Measurements from ENCODE around the gene PRKAG3. TPM values are rescaled to one million over a fixed set of nuclear protein-coding genes. Genes with fewer than 3 reads are reported as not detected.

Gene PRKAG3
- total and polyA plus RNA-seq, 2 donors (not counting 1 experiment from before 2014, with no cell fraction given) = not detected

- Histone ChIP-seq H3K4me1 (ENCODE audit: control insufficient read depth in 2 of 2, insufficient read depth in 2 of 2, low read length in 2 of 2) (peaks cover 19 to 24% of the 10 kb centered on the region in 2 donors), H2AFZ (ENCODE audit: insufficient read depth, low read depth, low read length, poor library complexity, severe bottlenecking) (no peak overlapping the region), H3K79me2 (ENCODE audit: control insufficient read depth, insufficient read depth, low read length) (no peaks in the 10 kb centered on the region), H3K27ac (ENCODE audit: low read length in 2 of 2) (no peak overlapping the region), H3K9ac (ENCODE audit: low read length) (no peak overlapping the region), H3K4me3 (ENCODE audit: control extremely low read depth in 1 of 5, extremely low read depth in 1 of 5, insufficient read depth in 1 of 5, low read depth in 2 of 5, low read length in 4 of 5) (no peak overlapping the region), H3K4me2 (replicated peaks; ENCODE audit: low read depth, low read length, poor library complexity, severe bottlenecking) (no peak overlapping the region), H3K27me3 (replicated peaks in 1 of 4; ENCODE audit: control extremely low read depth in 1 of 4, control insufficient read depth in 3 of 4, insufficient read depth in 4 of 4, low read length in 3 of 4) (peaks cover 0 to 77% (median 41%) of the 10 kb centered on the region in 4 experiments), H4K20me1 (ENCODE audit: control insufficient read depth, insufficient read depth, low read length, poor library complexity, severe bottlenecking) (no peaks in the 10 kb centered on the region), H3K9me3 (ENCODE audit: control extremely low read depth in 1 of 3, control insufficient read depth in 2 of 3, insufficient read depth in 1 of 3, low read length in 2 of 3) (peaks cover 0 to 12% (median 0%) of the 10 kb centered on the region in 3 donors), H3K36me3 (replicated peaks in 1 of 2; ENCODE audit: control extremely low read depth in 1 of 2, control insufficient read depth in 1 of 2, extremely low read depth in 1 of 2, insufficient read depth in 2 of 2, low read length in 1 of 2) (no peaks in the 10 kb centered on the region)
- Mint-ChIP-seq H3K4me3 (no peak overlapping the region), H3K4me1 (peaks cover 13% of the 10 kb centered on the region), H3K9me3 (ENCODE audit: insufficient read depth) (no peaks in the 10 kb centered on the region), H3K27me3 (peaks cover 74% of the 10 kb centered on the region), H3K27ac (no peak overlapping the region)
- intact Hi-C loops (cut with micrococcal nuclease) = no loop called here
- WGBS (ENCODE audit: insufficient coverage) = 39% methylated on average over 6 of the region's 14 CpGs
- no peak for ATAC-seq (ENCODE audit: low read depth)
- CTCF ChIA-PET = interaction anchor here (0.8 to 10.3 kb wide), 6 partner anchors 13 to 298 kb away, joined by 3 to 129 read pairs (median 6); partner anchors contain the start of gene WNT10A
- DNase-seq = no peak
- POLR2A ChIA-PET = interaction anchor here (0.7 kb wide), 1 partner anchor 37 kb away, joined by 3 read pairs; no protein-coding TSS in a partner anchor
- TF ChIP-seq CTCF (IDR thresholded peaks at IDR 0.05) (no peak), EZH2 (IDR thresholded peaks at IDR 0.05; ENCODE audit: borderline replicate concordance, insufficient read depth, low read depth, low read length, poor library complexity, severe bottlenecking) (no peak)
These were observed 23.9 kb upstream of the PRKAG3 start for GRCh38 chr2:218855305-218856166.

GRCh38 chr2:218854860-218855259, 23.3 kb upstream of the PRKAG3 start:
- H3K9ac ChIP-seq (ENCODE audit: low read length) = no peak overlapping the region
- ChIA-PET POLR2A (interaction anchor here (0.7 kb wide), 1 partner anchor 660 kb away, joined by 4 read pairs; no protein-coding TSS in a partner anchor), CTCF (interaction anchor here (0.6 to 10.3 kb wide), 6 partner anchors 14 to 299 kb away, joined by 3 to 129 read pairs (median 6); partner anchors contain the start of gene WNT10A)
- intact Hi-C loops (cut with micrococcal nuclease) = loop anchor here (5.0 kb wide), 1 partner anchor 127 kb away; no protein-coding TSS in a partner anchor
- no peak overlapping the region for H2AFZ ChIP-seq (ENCODE audit: insufficient read depth, low read depth, low read length, poor library complexity, severe bottlenecking)
- no peak for ATAC-seq (ENCODE audit: low read depth)
- Mint-ChIP-seq H3K4me1 (peaks cover 6% of the 10 kb centered on the region), H3K4me3 (no peak overlapping the region), H3K9me3 (ENCODE audit: insufficient read depth) (no peaks in the 10 kb centered on the region), H3K27me3 (peaks cover 73% of the 10 kb centered on the region), H3K27ac (no peak overlapping the region)
- H3K36me3 ChIP-seq (replicated peaks in 1 of 2; ENCODE audit: control extremely low read depth in 1 of 2, control insufficient read depth in 1 of 2, extremely low read depth in 1 of 2, insufficient read depth in 2 of 2, low read length in 1 of 2) = no peaks in the 10 kb centered on the region
- H4K20me1 ChIP-seq (ENCODE audit: control insufficient read depth, insufficient read depth, low read length, poor library complexity, severe bottlenecking) = no peaks in the 10 kb centered on the region
- 80% methylated on average over 3 of the region's 5 CpGs for WGBS (ENCODE audit: insufficient coverage)
- DNase-seq = no peak
- TF ChIP-seq EZH2 (IDR thresholded peaks at IDR 0.05; ENCODE audit: borderline replicate concordance, insufficient read depth, low read depth, low read length, poor library complexity, severe bottlenecking) = no peak
- H3K4me2 ChIP-seq (replicated peaks; ENCODE audit: low read depth, low read length, poor library complexity, severe bottlenecking) = no peak overlapping the region
- H3K79me2 ChIP-seq (ENCODE audit: control insufficient read depth, insufficient read depth, low read length) = no peaks in the 10 kb centered on the region
- peaks cover 12 to 17% of the 10 kb centered on the region in 2 donors for H3K4me1 ChIP-seq (ENCODE audit: control insufficient read depth in 2 of 2, insufficient read depth in 2 of 2, low read length in 2 of 2)
- H3K27me3 ChIP-seq (replicated peaks in 1 of 4; ENCODE audit: control extremely low read depth in 1 of 4, control insufficient read depth in 3 of 4, insufficient read depth in 4 of 4, low read length in 3 of 4) = peaks cover 0 to 73% (median 35%) of the 10 kb centered on the region in 4 experiments
- H3K4me3 ChIP-seq (ENCODE audit: control extremely low read depth in 1 of 5, extremely low read depth in 1 of 5, insufficient read depth in 1 of 5, low read depth in 2 of 5, low read length in 4 of 5) = no peak overlapping the region
- H3K9me3 ChIP-seq (ENCODE audit: control extremely low read depth in 1 of 3, control insufficient read depth in 2 of 3, insufficient read depth in 1 of 3, low read length in 2 of 3) = peaks cover 0 to 5% (median 0%) of the 10 kb centered on the region in 3 donors
- no peak overlapping the region for H3K27ac ChIP-seq (ENCODE audit: low read length in 2 of 2)

All from B cell (primary cell).